GM21423 (cell line): ENCODE data around the gene RNF13.
"Not testable (repeated sequence)": the region's sequence is repeated elsewhere in the genome, so short reads cannot be mapped to it uniquely, and the experiment has no call there.

Experiments used
- ATAC-seq: cut with Tn5 transposase; IDR thresholded peaks from one replicate; pipeline ENCODE4 v1.9.1; 2021; ENCODE audit warnings: mild to moderate bottlenecking, moderate library complexity; ENCODE audit not compliant: unreplicated experiment

Gene RNF13

GRCh38 chr3:149838491-149838890 lies 25.5 kb downstream of the RNF13 start:
- ATAC-seq, result not testable (repeated sequence)

GRCh38 chr3:149839469-149839868 lies 26.5 kb downstream of the RNF13 start:
- ATAC-seq, result not testable (repeated sequence)

GRCh38 chr3:149839896-149840295 lies 26.9 kb downstream of the RNF13 start:
- ATAC-seq, result no peak

GRCh38 chr3:149843502-149843901 lies 30.5 kb downstream of the RNF13 start:
- ATAC-seq, result no peak

GRCh38 chr3:149844091-149844490 lies 31.1 kb downstream of the RNF13 start:
- ATAC-seq, result no peak

- ATAC-seq, result no peak
Measured at GRCh38 chr3:149845570-149846244, 32.7 kb downstream of the RNF13 start.

GRCh38 chr3:149848238-149848637 lies 35.2 kb downstream of the RNF13 start:
- ATAC-seq, result no peak

- ATAC-seq, result no peak
Measured at GRCh38 chr3:149848688-149849087, 35.7 kb downstream of the RNF13 start.

GRCh38 chr3:149850787-149851584 lies 38.0 kb downstream of the RNF13 start:
- no peak for ATAC-seq

- no peak for ATAC-seq
Measured at GRCh38 chr3:149858911-149859310, 45.9 kb downstream of the RNF13 start.

- ATAC-seq, result no peak
Measured at GRCh38 chr3:149860881-149861280, 47.9 kb downstream of the RNF13 start.

- no peak for ATAC-seq
Measured at GRCh38 chr3:149867563-149867962, 54.5 kb downstream of the RNF13 start.

- no peak for ATAC-seq
Measured at GRCh38 chr3:149871855-149872254, 58.8 kb downstream of the RNF13 start.

GRCh38 chr3:149872589-149872988 lies 59.6 kb downstream of the RNF13 start:
- ATAC-seq, result no peak

- ATAC-seq, result no peak
Measured at GRCh38 chr3:149877668-149878067, 64.7 kb downstream of the RNF13 start.

GRCh38 chr3:149879872-149880271 lies 66.9 kb downstream of the RNF13 start:
- ATAC-seq, result no peak

- ATAC-seq, result no peak
Measured at GRCh38 chr3:149881879-149882278, 68.9 kb downstream of the RNF13 start.

GRCh38 chr3:149883134-149883533 lies 70.1 kb downstream of the RNF13 start:
- ATAC-seq, result no peak

- not testable (repeated sequence) for ATAC-seq
Measured at GRCh38 chr3:149883860-149884259, 70.8 kb downstream of the RNF13 start.

- ATAC-seq, result not testable (repeated sequence)
Measured at GRCh38 chr3:149884848-149885247, 71.8 kb downstream of the RNF13 start.

GRCh38 chr3:149886957-149887356 lies 73.9 kb downstream of the RNF13 start:
- no peak for ATAC-seq

- no peak for ATAC-seq
Measured at GRCh38 chr3:149891621-149892020, 78.6 kb downstream of the RNF13 start.
